T-helper 17 cell (primary cell): Measurements from ENCODE around the gene RNF217. TPM values are rescaled to one million over a fixed set of nuclear protein-coding genes. Genes with fewer than 3 reads are reported as not detected.
A peak's percentile ranks its signal among the peaks of the same experiment; 100 is the strongest.

Source experiments
- ATAC-seq: fragments of 150-1000 bp; cut with Tn5 transposase; 2 replicates; pipeline ENCODE4 v1.10.0; 2021; ENCODE audit warnings: mild to moderate bottlenecking, moderate library complexity
- DNase-seq, 3 donors: peaks; one replicate each; pipeline versions ENCODE4 v3.0.0 to v3.0.0-alpha.2; 2020 to 2021
- H3K9me3 ChIP-seq: one replicate; pipeline ENCODE4 v1.7.0; 2013; ENCODE audit warnings: low read length, mild to moderate bottlenecking; ENCODE audit not compliant: control insufficient read depth, poor library complexity, severe bottlenecking
- H3K27ac Mint-ChIP-seq: one replicate; pipeline ENCODE4 v1.8.0; 2022; ENCODE audit warnings: mild to moderate bottlenecking, moderate library complexity, mixed read lengths
- H3K27me3 Mint-ChIP-seq: one replicate; pipeline ENCODE4 v1.8.0; 2022; ENCODE audit warnings: mixed read lengths
- H3K36me3 Mint-ChIP-seq: one replicate; pipeline ENCODE4 v1.8.0; 2022; ENCODE audit warnings: low read depth, mixed read lengths
- H3K4me1 Mint-ChIP-seq: one replicate; pipeline ENCODE4 v1.8.0; 2022; ENCODE audit warnings: mild to moderate bottlenecking, mixed read lengths
- H3K4me3 Mint-ChIP-seq: one replicate; pipeline ENCODE4 v1.8.0; 2022; ENCODE audit warnings: mild to moderate bottlenecking, moderate library complexity, mixed read lengths
- total RNA-seq, 4 donors: library from RNA in 2 of 4; stranded (reverse) in 2 of 4; gene quantifications; one replicate each; pipeline ENCODE4 v1.2.3 and lab custom pipeline; 2022 to 2026

RNF217 gene
- total RNA-seq, 2 donors from 2014 or later: 2.1 to 4.9 TPM

- DNase-seq (no peak), ATAC-seq (no peak)
- H3K36me3 Mint-ChIP-seq: peaks cover 2% of the 10 kb centered on the region
- no peak overlapping the region for H3K4me3 Mint-ChIP-seq
- no peak overlapping the region for H3K27ac Mint-ChIP-seq
- H3K27me3 Mint-ChIP-seq: peaks cover 5% of the 10 kb centered on the region
- H3K9me3 ChIP-seq: no peaks in the 10 kb centered on the region
- peaks cover 10% of the 10 kb centered on the region for H3K4me1 Mint-ChIP-seq
These were observed 134.9 kb downstream of the RNF217 start for GRCh38 chr6:125097186-125097585.

- ATAC-seq (no peak), DNase-seq (no peak)
- no peaks in the 10 kb centered on the region for H3K9me3 ChIP-seq
- peaks cover 5% of the 10 kb centered on the region for H3K27me3 Mint-ChIP-seq
- H3K4me1 Mint-ChIP-seq: peaks cover 11% of the 10 kb centered on the region
- no peak overlapping the region for H3K4me3 Mint-ChIP-seq
- peaks cover 2% of the 10 kb centered on the region for H3K36me3 Mint-ChIP-seq
- no peak overlapping the region for H3K27ac Mint-ChIP-seq
These were observed 136.0 kb downstream of the RNF217 start for GRCh38 chr6:125098253-125098652.

GRCh38 chr6:125099211-125100073, 137.2 kb downstream of the RNF217 start:
- ATAC-seq: peak; percentile 83
- peaks cover 11% of the 10 kb centered on the region for H3K4me1 Mint-ChIP-seq

GRCh38 chr6:125100074-125100652, 137.9 kb downstream of the RNF217 start:
- ATAC-seq (no peak), DNase-seq (no peak)
- no peaks in the 10 kb centered on the region for H3K9me3 ChIP-seq
- Mint-ChIP-seq H3K27me3 (peaks cover 5% of the 10 kb centered on the region), H3K36me3 (no peaks in the 10 kb centered on the region), H3K4me1 (peaks cover 11% of the 10 kb centered on the region), H3K4me3 (peak overlapping the region; percentile 82), H3K27ac (peak overlapping the region; percentile 65)

More at GRCh38 chr6:125099211-125100073, 137.2 kb downstream of the RNF217 start:
- H3K9me3 ChIP-seq: no peaks in the 10 kb centered on the region
- Mint-ChIP-seq H3K4me3 (peak overlapping the region; percentile 82), H3K27me3 (peaks cover 5% of the 10 kb centered on the region), H3K27ac (peak overlapping the region; percentile 65), H3K36me3 (peaks cover under 1% of the 10 kb centered on the region)
- DNase-seq: peak in 1 of 3 donors; percentile 6

- DNase-seq: no peak
- no peak overlapping the region for H3K27ac Mint-ChIP-seq
- no peak overlapping the region for H3K4me3 Mint-ChIP-seq
These were observed 138.9 kb downstream of the RNF217 start for GRCh38 chr6:125101128-125101527.

GRCh38 chr6:125101631-125102030, 139.4 kb downstream of the RNF217 start:
- ATAC-seq (no peak), DNase-seq (no peak)
- H3K9me3 ChIP-seq: no peaks in the 10 kb centered on the region
- Mint-ChIP-seq H3K4me1 (peaks cover 11% of the 10 kb centered on the region), H3K27ac (no peak overlapping the region), H3K27me3 (peaks cover 5% of the 10 kb centered on the region), H3K4me3 (no peak overlapping the region), H3K36me3 (no peaks in the 10 kb centered on the region)

More at GRCh38 chr6:125101128-125101527, 138.9 kb downstream of the RNF217 start:
- Mint-ChIP-seq H3K36me3 (no peaks in the 10 kb centered on the region), H3K4me1 (peaks cover 11% of the 10 kb centered on the region), H3K27me3 (peaks cover 5% of the 10 kb centered on the region)
- H3K9me3 ChIP-seq: no peaks in the 10 kb centered on the region
- no peak for ATAC-seq

GRCh38 chr6:125102411-125102810, 140.2 kb downstream of the RNF217 start:
- H3K36me3 Mint-ChIP-seq: no peaks in the 10 kb centered on the region
- peaks cover 5% of the 10 kb centered on the region for H3K27me3 Mint-ChIP-seq
- ATAC-seq (no peak), DNase-seq (no peak)
- H3K9me3 ChIP-seq: no peaks in the 10 kb centered on the region
- H3K4me1 Mint-ChIP-seq: peaks cover 11% of the 10 kb centered on the region
- no peak overlapping the region for H3K4me3 Mint-ChIP-seq
- H3K27ac Mint-ChIP-seq: no peak overlapping the region

- H3K9me3 ChIP-seq: no peaks in the 10 kb centered on the region
- ATAC-seq (no peak), DNase-seq (no peak)
- Mint-ChIP-seq H3K36me3 (no peaks in the 10 kb centered on the region), H3K27me3 (peaks cover 2% of the 10 kb centered on the region), H3K4me1 (peaks cover 11% of the 10 kb centered on the region), H3K27ac (no peak overlapping the region), H3K4me3 (no peak overlapping the region)
These were observed 140.7 kb downstream of the RNF217 start for GRCh38 chr6:125102891-125103290.

GRCh38 chr6:125104425-125104824, 142.2 kb downstream of the RNF217 start:
- H3K4me3 Mint-ChIP-seq: no peak overlapping the region
- H3K4me1 Mint-ChIP-seq: peaks cover 11% of the 10 kb centered on the region
- no peak for ATAC-seq
- no peak for DNase-seq
- H3K27me3 Mint-ChIP-seq: no peaks in the 10 kb centered on the region
- no peaks in the 10 kb centered on the region for H3K9me3 ChIP-seq
- no peaks in the 10 kb centered on the region for H3K36me3 Mint-ChIP-seq
- H3K27ac Mint-ChIP-seq: no peak overlapping the region

- ATAC-seq (no peak), DNase-seq (no peak)
- no peak overlapping the region for H3K4me3 Mint-ChIP-seq
- H3K27me3 Mint-ChIP-seq: no peaks in the 10 kb centered on the region
- no peak overlapping the region for H3K27ac Mint-ChIP-seq
- H3K9me3 ChIP-seq: no peaks in the 10 kb centered on the region
- H3K4me1 Mint-ChIP-seq: peaks cover 2% of the 10 kb centered on the region
- no peaks in the 10 kb centered on the region for H3K36me3 Mint-ChIP-seq
These were observed 144.8 kb downstream of the RNF217 start for GRCh38 chr6:125107048-125107447.

GRCh38 chr6:125107896-125108295, 145.7 kb downstream of the RNF217 start:
- Mint-ChIP-seq H3K4me3 (no peak overlapping the region), H3K4me1 (no peaks in the 10 kb centered on the region), H3K36me3 (no peaks in the 10 kb centered on the region), H3K27me3 (no peaks in the 10 kb centered on the region), H3K27ac (no peak overlapping the region)
- no peak for ATAC-seq
- no peaks in the 10 kb centered on the region for H3K9me3 ChIP-seq
- no peak for DNase-seq

- H3K27me3 Mint-ChIP-seq: no peaks in the 10 kb centered on the region
- H3K4me1 Mint-ChIP-seq: no peaks in the 10 kb centered on the region
- DNase-seq (no peak), ATAC-seq (no peak)
- no peaks in the 10 kb centered on the region for H3K9me3 ChIP-seq
- H3K36me3 Mint-ChIP-seq: no peaks in the 10 kb centered on the region
- no peak overlapping the region for H3K27ac Mint-ChIP-seq
- H3K4me3 Mint-ChIP-seq: no peak overlapping the region
These were observed 147.8 kb downstream of the RNF217 start for GRCh38 chr6:125110056-125110455.

- Mint-ChIP-seq H3K27ac (no peak overlapping the region), H3K4me1 (peaks cover 2% of the 10 kb centered on the region), H3K4me3 (no peak overlapping the region), H3K36me3 (no peaks in the 10 kb centered on the region), H3K27me3 (no peaks in the 10 kb centered on the region)
- no peaks in the 10 kb centered on the region for H3K9me3 ChIP-seq
- ATAC-seq (no peak), DNase-seq (no peak)
These were observed 149.2 kb downstream of the RNF217 start for GRCh38 chr6:125111219-125111983.
